Measurements from ENCODE around the gene LRRC75A.

DNA sequence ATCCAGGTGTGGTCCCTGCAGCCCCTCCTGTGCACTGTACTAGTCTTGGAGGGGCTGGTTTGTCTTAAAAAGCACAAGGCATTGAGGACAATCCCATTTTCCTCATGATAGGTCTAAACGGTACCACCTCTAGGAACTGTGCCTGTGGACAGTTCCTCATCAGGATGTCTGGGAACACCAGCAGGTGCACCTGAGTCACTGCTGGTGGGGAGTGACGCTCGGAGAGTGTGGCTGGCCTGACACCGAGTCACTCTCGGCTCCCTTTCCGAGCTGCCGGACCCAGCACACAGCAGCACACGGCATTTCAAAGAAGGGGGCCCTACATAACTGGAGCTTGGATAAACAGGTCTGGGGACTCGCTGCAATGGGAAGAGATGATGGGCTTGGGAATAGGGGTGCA is 25.6 kb downstream of the LRRC75A start:
- TF ChIP-seq CTCF (IDR thresholded peaks at IDR 0.05) = no peak
- TF ChIP-seq POLR2AphosphoS5 (IDR thresholded peaks at IDR 0.05) = no peak

Data from prostate gland (tissue), 2 donors.